Lower leg skin (tissue), 4 donors: Measurements from ENCODE around the gene C1GALT1C1. TPM values are rescaled to one million over a fixed set of nuclear protein-coding genes. Genes with fewer than 3 reads are reported as not detected.
"Not testable (repeated sequence)": the region's sequence is repeated elsewhere in the genome, so short reads cannot be mapped to it uniquely, and the experiment has no call there.

Experiments
- DNase-seq, 2 donors: peaks; one replicate each; pipeline ENCODE4 v3.0.0-alpha.2; 2019; ENCODE audit warnings: low spot score in 2 of 2
- H3K4me3 ChIP-seq: fragments of 200-600 bp; sonication (generic); 2 replicates; pipeline ENCODE4 v1.5.1; 2017; ENCODE audit warnings: mild to moderate bottlenecking, low read depth; ENCODE audit not compliant: poor library complexity, severe bottlenecking
- CTCF ChIP-seq, 3 donors: fragments of 450-650 bp; IDR thresholded peaks; one replicate each; pipeline ENCODE4 v1.5.1; 2016; ENCODE audit warnings: antibody characterized with exemption in 3 of 3, mild to moderate bottlenecking in 3 of 3, moderate library complexity in 2 of 3
- POLR2A ChIP-seq, 2 donors: fragments of 450-650 bp; IDR thresholded peaks; one replicate each; pipeline ENCODE4 v1.6.1; 2016 to 2017; ENCODE audit warnings: antibody characterized with exemption in 2 of 2, mild to moderate bottlenecking in 1 of 2, moderate library complexity in 1 of 2
- WGBS, 2 donors: methylation state at CpG; one replicate each; pipeline ENCODE4 v1.1.5; 2018; 5-methylcytosine and 5-hydroxymethylcytosine counted together
- intact Hi-C: fragments of 100-400 bp; cut with DNase I; formaldehyde crosslinking; loops from one replicate; pipeline ENCODE4 v1.15.0; 2023; ENCODE audit warnings: low total_unique reads
- total RNA-seq, 4 donors: library from RNA; depleted of rRNA; stranded (reverse); fragments of >200 nt; gene quantifications; one replicate each; pipeline ENCODE4 v1.1.0, GENCODE V29; 2016

Gene C1GALT1C1
- total RNA-seq, 4 donors from 2014 or later, result 4.5 to 13.2 (median 9.6) TPM

GRCh38 chrX:120668357-120668756 is 38.5 kb upstream of the C1GALT1C1 start:
- no peak for DNase-seq
- TF ChIP-seq POLR2A (IDR thresholded peaks at IDR 0.05) (no peak), CTCF (IDR thresholded peaks at IDR 0.05) (no peak)
- H3K4me3 ChIP-seq, result no peak overlapping the region
- intact Hi-C loops, result no loop called here

- intact Hi-C loops, H3K4me3 ChIP-seq, DNase-seq: not testable (repeated sequence)
- 82 to 85% methylated on average over 4 of the region's 4 CpGs for WGBS, 2 donors
These were observed 34.7 kb upstream of the C1GALT1C1 start for GRCh38 chrX:120664535-120664934.

- WGBS, 2 donors, result 32 to 44% methylated on average over 1 of the region's 1 CpG
- no peak for DNase-seq
These were observed 34.2 kb upstream of the C1GALT1C1 start for GRCh38 chrX:120664081-120664480.

GRCh38 chrX:120662662-120663061 is 32.8 kb upstream of the C1GALT1C1 start:
- H3K4me3 ChIP-seq, result no peak overlapping the region
- intact Hi-C loops, result no loop called here
- WGBS, 2 donors, result 60 to 69% methylated on average over 5 of the region's 5 CpGs
- DNase-seq, result no peak
- no peak for TF ChIP-seq POLR2A (IDR thresholded peaks at IDR 0.05)

More at GRCh38 chrX:120664081-120664480, 34.2 kb upstream of the C1GALT1C1 start:
- H3K4me3 ChIP-seq, result no peak overlapping the region
- no peak for TF ChIP-seq CTCF (IDR thresholded peaks at IDR 0.05)
- no peak for TF ChIP-seq POLR2A (IDR thresholded peaks at IDR 0.05)
- intact Hi-C loops, result no loop called here

- 23 to 25% methylated on average over 6 of the region's 6 CpGs for WGBS, 2 donors
- DNase-seq, result peak in 1 of 2 donors; percentile 14
- intact Hi-C loops, result no loop called here
These were observed 30.8 kb upstream of the C1GALT1C1 start for GRCh38 chrX:120660637-120661036.

GRCh38 chrX:120653000-120653399 is 23.1 kb upstream of the C1GALT1C1 start:
- no peak for TF ChIP-seq CTCF (IDR thresholded peaks at IDR 0.05)
- TF ChIP-seq POLR2A (IDR thresholded peaks at IDR 0.05), result no peak
- 22 to 42% methylated on average over 3 of the region's 3 CpGs for WGBS, 2 donors
- no peak for DNase-seq
- intact Hi-C loops, result no loop called here
- H3K4me3 ChIP-seq, result no peak overlapping the region

More at GRCh38 chrX:120660637-120661036, 30.8 kb upstream of the C1GALT1C1 start:
- H3K4me3 ChIP-seq, result no peak overlapping the region
- TF ChIP-seq POLR2A (IDR thresholded peaks at IDR 0.05), result no peak
- no peak for TF ChIP-seq CTCF (IDR thresholded peaks at IDR 0.05)

- WGBS, 2 donors, result 74 to 89% methylated on average over 1 of the region's 1 CpG
- DNase-seq, H3K4me3 ChIP-seq, intact Hi-C loops: not testable (repeated sequence)
These were observed 22.4 kb upstream of the C1GALT1C1 start for GRCh38 chrX:120652256-120652655.
